Endothelial cell of umbilical vein (primary cell): ENCODE measurements around the gene BTG1. TPM values are rescaled to one million over a fixed set of nuclear protein-coding genes. Genes with fewer than 3 reads are reported as not detected.
A peak's percentile ranks its signal among the peaks of the same experiment; 100 is the strongest.
"Not testable (repeated sequence)": the region's sequence is repeated elsewhere in the genome, so short reads cannot be mapped to it uniquely, and the experiment has no call there.

Source experiments
- BruUV-seq: library from RNA; stranded (reverse); fragments of 400-500 nt; replicated peaks from 2 replicates; lab custom pipeline; 2021; lab: Mats Ljungman, UMichigan
- CTCF ChIA-PET: fragments of 300-600, 350-600 bp; sonication (Branson Sonifier 250); formaldehyde crosslinking; loops from one replicate; lab custom pipeline; 2021; ENCODE audit warnings: antibody characterized with exemption, inconsistent platforms; lab: Charles Lee
- POLR2A ChIA-PET: fragments of 300-600, 350-600 bp; sonication (Branson Sonifier 250); formaldehyde crosslinking; loops from one replicate; lab custom pipeline; 2021; ENCODE audit warnings: antibody characterized with exemption, inconsistent platforms; lab: Charles Lee
- DNase-seq: peaks from one replicate; pipeline ENCODE4 v3.0.0-alpha.2; 2011; ENCODE audit warnings: low read depth, low spot score
- FAIRE-seq: peaks from 2 replicates; lab custom pipeline; 2011; peaks lifted over from hg19 to GRCh38; lab: Jason Lieb, UNC
- H2AFZ ChIP-seq: 2 replicates; pipeline ENCODE4 v1.6.0; 2012; ENCODE audit warnings: low read depth, low read length, control low read depth, inconsistent platforms
- H3K27ac ChIP-seq: 2 replicates; pipeline ENCODE4 v1.5.1; 2011; ENCODE audit warnings: low read depth, mild to moderate bottlenecking, control low read depth, low read length, moderate library complexity; ENCODE audit not compliant: insufficient read depth
- H3K27me3 ChIP-seq, 2 experiments: 2 replicates each; pipeline versions ENCODE4 v1.6.0 to v1.6.1; 2011; ENCODE audit warnings: low read length in 2 of 2, mixed read lengths in 1 of 2; ENCODE audit not compliant: control insufficient read depth in 2 of 2, insufficient read depth in 2 of 2
- H3K36me3 ChIP-seq, 2 experiments: 2 replicates in 1 of 2; 3 replicates in 1 of 2; pipeline ENCODE4 v1.5.1; 2011; ENCODE audit warnings: low read length in 2 of 2, mild to moderate bottlenecking in 1 of 2, moderate library complexity in 1 of 2; ENCODE audit not compliant: control insufficient read depth in 2 of 2, insufficient read depth in 2 of 2; ENCODE audit errors: extremely low read depth in 1 of 2
- H3K4me1 ChIP-seq: 3 replicates; pipeline ENCODE4 v1.5.1; 2011; ENCODE audit warnings: mild to moderate bottlenecking, low read length; ENCODE audit not compliant: control insufficient read depth, insufficient read depth; ENCODE audit errors: extremely low read depth
- H3K4me2 ChIP-seq: 2 replicates; pipeline ENCODE4 v1.6.1; 2011; ENCODE audit warnings: low read length, control low read depth, mixed read lengths; ENCODE audit not compliant: insufficient read depth
- H3K4me3 ChIP-seq, 3 experiments: fragments of 200-600 bp in 1 of 3; sonication (generic), shearing (Covaris generic) in 1 of 3; replicated peaks in 1 of 3; 2 replicates each; pipeline ENCODE4 v1.5.1; 2011 to 2016; ENCODE audit warnings: control low read depth in 3 of 3, low read length in 3 of 3, mild to moderate bottlenecking in 2 of 3, inconsistent platforms in 1 of 3, low read depth in 1 of 3, moderate library complexity in 1 of 3; ENCODE audit not compliant: insufficient read depth in 1 of 3
- H3K79me2 ChIP-seq: 2 replicates; pipeline ENCODE4 v1.6.0; 2012; ENCODE audit warnings: low read length, inconsistent platforms; ENCODE audit not compliant: control insufficient read depth, insufficient read depth
- H3K9ac ChIP-seq: replicated peaks from 2 replicates; pipeline ENCODE3; 2011; ENCODE audit warnings: low read length, control low read depth; ENCODE audit not compliant: insufficient read depth; ENCODE audit errors: extremely low read depth
- H3K9me1 ChIP-seq: replicated peaks from 3 replicates; pipeline ENCODE4 v1.6.0; 2011; ENCODE audit warnings: mild to moderate bottlenecking, low read length; ENCODE audit not compliant: control insufficient read depth, insufficient read depth; ENCODE audit errors: extremely low read depth
- H3K9me3 ChIP-seq: replicated peaks from 2 replicates; pipeline ENCODE4 v1.5.1; 2012; ENCODE audit warnings: low read length, inconsistent platforms; ENCODE audit not compliant: control insufficient read depth, insufficient read depth
- H4K20me1 ChIP-seq: replicated peaks from 2 replicates; pipeline ENCODE3; 2011; ENCODE audit warnings: mild to moderate bottlenecking, low read length; ENCODE audit not compliant: control insufficient read depth, insufficient read depth; ENCODE audit errors: extremely low read depth
- GATA2 ChIP-seq: IDR thresholded peaks from 2 replicates; pipeline ENCODE4 v1.7.0; 2011; ENCODE audit warnings: low read depth, mild to moderate bottlenecking, moderate library complexity, mixed read lengths, low read length; ENCODE audit not compliant: insufficient read length, insufficient read depth
- JUN ChIP-seq: IDR thresholded peaks from 2 replicates; pipeline ENCODE4 v1.6.1; 2011; ENCODE audit warnings: borderline replicate concordance, low read depth; ENCODE audit not compliant: insufficient read length, insufficient read depth
- MYC ChIP-seq: IDR thresholded peaks from one replicate; pipeline ENCODE4 v1.6.1; 2011; ENCODE audit warnings: mild to moderate bottlenecking, low read depth, low read length
- dilution Hi-C: fragments of 300-500 bp; cut with MboI; formaldehyde crosslinking; loops from one replicate; pipeline ENCODE4 v1.15.0; 2019; ENCODE audit warnings: low sequenced_read_pairs; ENCODE audit not compliant: extremely low pct_ligation_motif_present
- intact Hi-C: fragments of 100-400 bp; cut with micrococcal nuclease; formaldehyde crosslinking; loops from one replicate; pipeline ENCODE4 v1.10.0; 2022
- polyA plus RNA-seq, 4 experiments: library from polyadenylated mRNA; depleted of rRNA in 3 of 4; stranded (reverse) in 3 of 4; unstranded in 1 of 4; fragments of >200 nt; gene quantifications; 2 replicates each; pipeline versions ENCODE4 v1.2.1 to v1.2.3, GENCODE V29; 2011 to 2012; ENCODE audit warnings: missing spikeins in 1 of 4
- small RNA-seq: library from RNA; depleted of rRNA; stranded (forward); fragments of <200 nt; gene quantifications from one replicate; pipeline ENCODE3, GENCODE V24; 2012; ENCODE audit warnings: low replicate concordance, low read depth; ENCODE audit not compliant: insufficient read depth, insufficient read length
- total RNA-seq: library from RNA; stranded (reverse); gene quantifications from 2 replicates; pipeline ENCODE4 v1.2.3, GENCODE V29; 2021
- TF ChIP-seq, protein P1 (sequence below), 2 donors: IDR thresholded peaks; 1 replicate in 1 of 2; 2 replicates in 1 of 2; pipeline ENCODE4 v1.5.1; 2011; ENCODE audit warnings: low read length in 2 of 2, mild to moderate bottlenecking in 2 of 2, moderate library complexity in 2 of 2, control low read depth in 1 of 2, inconsistent platforms in 1 of 2, low read depth in 1 of 2; ENCODE audit not compliant: insufficient read depth in 1 of 2; ENCODE audit errors: extremely low read depth in 1 of 2

The BTG1 gene
- total and polyA plus RNA-seq, 2 donors (not counting 3 experiments of a cell fraction or from before 2014, with no cell fraction given), result 42.8 to 104 TPM

DNA sequence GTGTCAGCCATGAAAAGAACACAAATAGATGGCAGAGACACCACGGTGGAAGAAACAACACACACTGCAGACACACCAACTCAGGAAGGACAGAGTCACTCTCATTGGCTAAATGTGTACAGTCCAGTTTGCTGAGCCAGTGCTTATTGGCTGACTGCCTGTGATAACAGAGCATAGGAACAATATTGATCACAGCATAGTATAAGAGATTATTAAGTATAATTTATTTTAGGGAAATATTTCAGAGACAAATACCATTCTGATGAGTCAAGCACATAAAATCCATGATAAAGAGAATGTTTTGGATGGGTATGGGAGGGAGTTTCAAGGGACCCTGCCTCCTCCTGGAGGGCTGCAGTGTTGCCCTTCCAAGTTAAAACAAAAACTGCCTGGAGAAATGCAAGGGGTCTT, 50.9 kb downstream of the BTG1 start:
- ChIA-PET POLR2A (no interaction called here), CTCF (interaction anchor here (1.0 kb wide), 1 partner anchor 20 kb away, joined by 4 read pairs; no protein-coding TSS in a partner anchor)
- peak; percentile 44 for DNase-seq
- Histone ChIP-seq H3K9ac (no peak overlapping the region), H3K27me3 (no peaks in the 10 kb centered on the region), H3K9me1 (no peaks in the 10 kb centered on the region), H3K4me2 (no peak overlapping the region), H3K79me2 (no peaks in the 10 kb centered on the region), H3K36me3 (no peaks in the 10 kb centered on the region), H2AFZ (no peak overlapping the region), H4K20me1 (no peaks in the 10 kb centered on the region), H3K27ac (peak overlapping the region; percentile 49), H3K9me3 (no peaks in the 10 kb centered on the region), H3K4me3 (no peak overlapping the region), H3K4me1 (peaks cover 18% of the 10 kb centered on the region)
- dilution Hi-C loops, result no loop called here
- no TSS peak for BruUV-seq
- peak; percentile 7 for TF ChIP-seq GATA2
- TF ChIP-seq, protein P1, sequence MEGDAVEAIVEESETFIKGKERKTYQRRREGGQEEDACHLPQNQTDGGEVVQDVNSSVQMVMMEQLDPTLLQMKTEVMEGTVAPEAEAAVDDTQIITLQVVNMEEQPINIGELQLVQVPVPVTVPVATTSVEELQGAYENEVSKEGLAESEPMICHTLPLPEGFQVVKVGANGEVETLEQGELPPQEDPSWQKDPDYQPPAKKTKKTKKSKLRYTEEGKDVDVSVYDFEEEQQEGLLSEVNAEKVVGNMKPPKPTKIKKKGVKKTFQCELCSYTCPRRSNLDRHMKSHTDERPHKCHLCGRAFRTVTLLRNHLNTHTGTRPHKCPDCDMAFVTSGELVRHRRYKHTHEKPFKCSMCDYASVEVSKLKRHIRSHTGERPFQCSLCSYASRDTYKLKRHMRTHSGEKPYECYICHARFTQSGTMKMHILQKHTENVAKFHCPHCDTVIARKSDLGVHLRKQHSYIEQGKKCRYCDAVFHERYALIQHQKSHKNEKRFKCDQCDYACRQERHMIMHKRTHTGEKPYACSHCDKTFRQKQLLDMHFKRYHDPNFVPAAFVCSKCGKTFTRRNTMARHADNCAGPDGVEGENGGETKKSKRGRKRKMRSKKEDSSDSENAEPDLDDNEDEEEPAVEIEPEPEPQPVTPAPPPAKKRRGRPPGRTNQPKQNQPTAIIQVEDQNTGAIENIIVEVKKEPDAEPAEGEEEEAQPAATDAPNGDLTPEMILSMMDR (IDR thresholded peaks at IDR 0.05; ENCODE audit: extremely low read depth in 1 of 2, insufficient read depth in 1 of 2, low read depth in 1 of 2, low read length in 2 of 2), result peak in 1 of 2 donors; percentile 10
- peak; percentile 19 for TF ChIP-seq JUN
- TF ChIP-seq MYC, result no peak
- FAIRE-seq, result peak; percentile 70
- intact Hi-C loops, result loop anchor here (2.0 kb wide), 2 partner anchors 106 to 284 kb away; no protein-coding TSS in a partner anchor

DNA sequence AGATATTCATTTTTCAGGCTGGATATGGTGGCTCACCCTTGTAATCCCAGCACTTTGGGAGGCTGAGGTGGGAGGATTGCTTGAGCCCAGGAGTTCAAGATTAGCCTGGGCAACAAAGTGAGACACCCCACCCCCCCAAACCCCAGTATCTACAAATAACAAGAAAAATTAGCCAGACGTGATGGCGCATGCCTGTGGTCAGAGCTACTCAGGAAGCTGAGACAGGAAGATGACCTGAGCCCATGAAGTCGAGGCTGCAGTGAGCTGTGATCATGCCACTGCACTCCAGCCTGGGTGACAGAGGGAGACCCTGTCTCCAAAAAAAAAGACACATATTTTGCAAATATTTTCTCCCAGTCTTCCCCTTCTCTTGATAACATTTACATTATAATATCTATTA, 51.3 kb downstream of the BTG1 start:
- H3K36me3 ChIP-seq, H3K4me3 ChIP-seq, H3K9me3 ChIP-seq, DNase-seq, H3K4me2 ChIP-seq, BruUV-seq, H3K27me3 ChIP-seq, H3K79me2 ChIP-seq, H4K20me1 ChIP-seq, H3K9ac ChIP-seq, H2AFZ ChIP-seq, dilution Hi-C loops, H3K9me1 ChIP-seq: not testable (repeated sequence)
- intact Hi-C loops, result loop anchor here (2.0 kb wide), 2 partner anchors 106 to 284 kb away; no protein-coding TSS in a partner anchor
- FAIRE-seq, result peak; percentile 42
- Histone ChIP-seq H3K27ac (peak overlapping the region; percentile 49), H3K4me1 (peaks cover 18% of the 10 kb centered on the region)
- POLR2A ChIA-PET, result interaction anchor here (0.7 kb wide), 1 partner anchor 10 kb away, joined by 7 read pairs; no protein-coding TSS in a partner anchor
- CTCF ChIA-PET, result interaction anchor here (0.7 to 1.0 kb wide), 2 partner anchors 19 to 73 kb away, joined by 3 to 4 read pairs; no protein-coding TSS in a partner anchor

Small RNAs within 50 kb of the gene (small RNA-seq; reads per million reads assigned to genes)
- gene RF00019, result not detected
